ENCODE data around the gene MUC13. TPM values are rescaled to one million over a fixed set of nuclear protein-coding genes. Genes with fewer than 3 reads are reported as not detected.

Gene MUC13
- total RNA-seq, 1 experiment from 2014 or later, result 0.04 TPM

- Histone ChIP-seq H3K27me3 (ENCODE audit: low read length) (no peaks in the 10 kb centered on the region), H4K20me1 (ENCODE audit: low read length) (no peaks in the 10 kb centered on the region), H3K9me2 (replicated peaks; ENCODE audit: low read length) (no peaks in the 10 kb centered on the region), H3K9me3 (ENCODE audit: low read length) (no peaks in the 10 kb centered on the region), H3K79me2 (ENCODE audit: low read length) (no peaks in the 10 kb centered on the region), H3K27ac (ENCODE audit: low read length) (no peak overlapping the region), H3F3A (ENCODE audit: low read length, unreplicated experiment) (no peaks in the 10 kb centered on the region), H3K4me1 (ENCODE audit: insufficient read depth, low read length) (no peaks in the 10 kb centered on the region), H3K36me3 (ENCODE audit: low read depth, low read length) (no peaks in the 10 kb centered on the region), H3K4me3 (ENCODE audit: low read length) (no peak overlapping the region), H3K4me2 (ENCODE audit: low read length) (no peak overlapping the region), H2AFZ (ENCODE audit: low read length) (no peak overlapping the region), H3K9ac (ENCODE audit: low read length) (no peak overlapping the region)
- ChIA-PET POLR2A (ENCODE audit: unreplicated experiment) (no interaction called here), CTCF (no interaction called here)
- TF ChIP-seq CTCF (conservative IDR thresholded peaks at IDR 0.05; ENCODE audit: low read depth, low read length) (no peak), EZH2 (IDR thresholded peaks at IDR 0.05; ENCODE audit: low read length, unreplicated experiment) (no peak), EZH2phosphoT487 (IDR thresholded peaks at IDR 0.05; ENCODE audit: borderline replicate concordance, low read length) (no peak)
- ATAC-seq, result no peak
- no peak for DNase-seq
- intact Hi-C loops (cut with micrococcal nuclease), result no loop called here
- BruUV-seq (replicated peaks), result no TSS peak
These were observed 30.9 kb upstream of the MUC13 start for GRCh38 chr3:124965413-124965812.

- TF ChIP-seq CTCF (conservative IDR thresholded peaks at IDR 0.05; ENCODE audit: low read depth, low read length), result no peak
- TF ChIP-seq EZH2 (IDR thresholded peaks at IDR 0.05; ENCODE audit: low read length, unreplicated experiment), result no peak
- no peak for TF ChIP-seq EZH2phosphoT487 (IDR thresholded peaks at IDR 0.05; ENCODE audit: borderline replicate concordance, low read length)
- Histone ChIP-seq H3K4me3 (ENCODE audit: low read length) (no peak overlapping the region), H2AFZ (ENCODE audit: low read length) (no peak overlapping the region), H3K9me2 (replicated peaks; ENCODE audit: low read length) (no peaks in the 10 kb centered on the region), H3K36me3 (ENCODE audit: low read depth, low read length) (no peaks in the 10 kb centered on the region), H3F3A (ENCODE audit: low read length, unreplicated experiment) (no peaks in the 10 kb centered on the region), H3K27me3 (ENCODE audit: low read length) (no peaks in the 10 kb centered on the region), H3K9me3 (ENCODE audit: low read length) (no peaks in the 10 kb centered on the region), H3K4me1 (ENCODE audit: insufficient read depth, low read length) (no peaks in the 10 kb centered on the region), H3K79me2 (ENCODE audit: low read length) (no peaks in the 10 kb centered on the region), H3K9ac (ENCODE audit: low read length) (no peak overlapping the region), H3K4me2 (ENCODE audit: low read length) (no peak overlapping the region), H3K27ac (ENCODE audit: low read length) (no peak overlapping the region), H4K20me1 (ENCODE audit: low read length) (no peaks in the 10 kb centered on the region)
- ATAC-seq, result no peak
- POLR2A ChIA-PET (ENCODE audit: unreplicated experiment), result no interaction called here
- CTCF ChIA-PET, result no interaction called here
- BruUV-seq (replicated peaks), result no TSS peak
- intact Hi-C loops (cut with micrococcal nuclease), result no loop called here
- no peak for DNase-seq
These were observed 29.8 kb upstream of the MUC13 start for GRCh38 chr3:124964387-124964786.

- Histone ChIP-seq H2AFZ (ENCODE audit: low read length) (no peak overlapping the region), H3F3A (ENCODE audit: low read length, unreplicated experiment) (no peaks in the 10 kb centered on the region), H3K27ac (ENCODE audit: low read length) (no peak overlapping the region), H3K27me3 (ENCODE audit: low read length) (no peaks in the 10 kb centered on the region), H3K79me2 (ENCODE audit: low read length) (no peaks in the 10 kb centered on the region), H3K9me2 (replicated peaks; ENCODE audit: low read length) (no peaks in the 10 kb centered on the region), H3K9me3 (ENCODE audit: low read length) (no peaks in the 10 kb centered on the region), H3K4me2 (ENCODE audit: low read length) (no peak overlapping the region), H3K4me3 (ENCODE audit: low read length) (no peak overlapping the region), H3K4me1 (ENCODE audit: insufficient read depth, low read length) (no peaks in the 10 kb centered on the region), H3K9ac (ENCODE audit: low read length) (no peak overlapping the region), H3K36me3 (ENCODE audit: low read depth, low read length) (no peaks in the 10 kb centered on the region), H4K20me1 (ENCODE audit: low read length) (no peaks in the 10 kb centered on the region)
- intact Hi-C loops (cut with micrococcal nuclease), result no loop called here
- ATAC-seq, result no peak
- no peak for TF ChIP-seq CTCF (conservative IDR thresholded peaks at IDR 0.05; ENCODE audit: low read depth, low read length)
- TF ChIP-seq EZH2 (IDR thresholded peaks at IDR 0.05; ENCODE audit: low read length, unreplicated experiment), result no peak
- no peak for TF ChIP-seq EZH2phosphoT487 (IDR thresholded peaks at IDR 0.05; ENCODE audit: borderline replicate concordance, low read length)
- CTCF ChIA-PET, result no interaction called here
- no peak for DNase-seq
- POLR2A ChIA-PET (ENCODE audit: unreplicated experiment), result no interaction called here
- no TSS peak for BruUV-seq (replicated peaks)
These were observed 29.2 kb upstream of the MUC13 start for GRCh38 chr3:124963755-124964154.

Measured in PC-3 (cell line).